GM20431 (cell line): ENCODE results near the gene GNAS-AS1.
"Not testable (repeated sequence)": the region's sequence is repeated elsewhere in the genome, so short reads cannot be mapped to it uniquely, and the experiment has no call there.

Source experiments
- in situ Hi-C: fragments of 300-500 bp; cut with MseI, MboI; formaldehyde crosslinking; loops from one replicate; pipeline ENCODE4 v1.15.0; 2020; ENCODE audit warnings: low sequenced_read_pairs; ENCODE audit not compliant: unreplicated experiment

The GNAS-AS1 gene

GRCh38 chr20:58839991-58840747 is 10.5 kb downstream of the GNAS-AS1 start:
- in situ Hi-C loops = no loop called here

- in situ Hi-C loops = no loop called here
Observed at GRCh38 chr20:58839474-58839874, 11.2 kb downstream of the GNAS-AS1 start.

GRCh38 chr20:58838174-58838573 is 12.5 kb downstream of the GNAS-AS1 start:
- in situ Hi-C loops = no loop called here

- in situ Hi-C loops = no loop called here
Observed at GRCh38 chr20:58837717-58838116, 13.0 kb downstream of the GNAS-AS1 start.

GRCh38 chr20:58836616-58837204 is 14.0 kb downstream of the GNAS-AS1 start:
- in situ Hi-C loops = no loop called here

GRCh38 chr20:58835231-58835630 is 15.5 kb downstream of the GNAS-AS1 start:
- in situ Hi-C loops = no loop called here

- in situ Hi-C loops = no loop called here
Observed at GRCh38 chr20:58833921-58834320, 16.8 kb downstream of the GNAS-AS1 start.

- in situ Hi-C loops = no loop called here
Observed at GRCh38 chr20:58832457-58832856, 18.2 kb downstream of the GNAS-AS1 start.

- in situ Hi-C loops = no loop called here
Observed at GRCh38 chr20:58829531-58829941, 21.2 kb downstream of the GNAS-AS1 start.

- in situ Hi-C loops = not testable (repeated sequence)
Observed at GRCh38 chr20:58828804-58829203, 21.9 kb downstream of the GNAS-AS1 start.

GRCh38 chr20:58828136-58828535 is 22.6 kb downstream of the GNAS-AS1 start:
- in situ Hi-C loops = no loop called here

- in situ Hi-C loops = no loop called here
Observed at GRCh38 chr20:58826271-58826670, 24.4 kb downstream of the GNAS-AS1 start.

- in situ Hi-C loops = no loop called here
Observed at GRCh38 chr20:58825450-58825849, 25.3 kb downstream of the GNAS-AS1 start.

GRCh38 chr20:58824843-58825242 is 25.9 kb downstream of the GNAS-AS1 start:
- in situ Hi-C loops = no loop called here

- in situ Hi-C loops = no loop called here
Observed at GRCh38 chr20:58822748-58823730, 27.7 kb downstream of the GNAS-AS1 start.

GRCh38 chr20:58822149-58822548 is 28.6 kb downstream of the GNAS-AS1 start:
- in situ Hi-C loops = no loop called here

GRCh38 chr20:58820515-58820914 is 30.2 kb downstream of the GNAS-AS1 start:
- in situ Hi-C loops = not testable (repeated sequence)

- in situ Hi-C loops = no loop called here
Observed at GRCh38 chr20:58819921-58820320, 30.8 kb downstream of the GNAS-AS1 start.

- in situ Hi-C loops = no loop called here
Observed at GRCh38 chr20:58818586-58819285, 32.0 kb downstream of the GNAS-AS1 start.

GRCh38 chr20:58817748-58818147 is 33.0 kb downstream of the GNAS-AS1 start:
- in situ Hi-C loops = no loop called here
